GM18951 (cell line): ENCODE results near the gene TMEM200A.

ENCODE experiments used
- POLR2A ChIP-seq: IDR thresholded peaks from 4 replicates; pipeline ENCODE4 v1.6.1; 2011; ENCODE audit warnings: mild to moderate bottlenecking; ENCODE audit not compliant: insufficient read length, insufficient read depth; ENCODE audit errors: extremely low read depth
- in situ Hi-C: fragments of 300-500 bp; cut with MboI; formaldehyde crosslinking; loops from one replicate; pipeline ENCODE4 v1.12.0; 2022; ENCODE audit warnings: low sequenced_read_pairs, mixed read lengths, inconsistent platforms; ENCODE audit not compliant: unreplicated experiment

TMEM200A gene

GRCh38 chr6:130367767-130368166, 1.9 kb downstream of the TMEM200A start:
- in situ Hi-C loops: no loop called here
- TF ChIP-seq POLR2A: no peak

GRCh38 chr6:130368576-130368975, 2.8 kb downstream of the TMEM200A start:
- in situ Hi-C loops: no loop called here

GRCh38 chr6:130369831-130370230, 4.0 kb downstream of the TMEM200A start:
- in situ Hi-C loops: no loop called here

More at GRCh38 chr6:130368576-130368975, 2.8 kb downstream of the TMEM200A start:
- no peak for TF ChIP-seq POLR2A

GRCh38 chr6:130371921-130372420, 6.2 kb downstream of the TMEM200A start:
- TF ChIP-seq POLR2A: no peak
- in situ Hi-C loops: no loop called here

More at GRCh38 chr6:130369831-130370230, 4.0 kb downstream of the TMEM200A start:
- no peak for TF ChIP-seq POLR2A

- in situ Hi-C loops: no loop called here
- no peak for TF ChIP-seq POLR2A
Observed at GRCh38 chr6:130372786-130373185, 7.0 kb downstream of the TMEM200A start.

- TF ChIP-seq POLR2A: no peak
- in situ Hi-C loops: no loop called here
Observed at GRCh38 chr6:130373992-130374391, 8.2 kb downstream of the TMEM200A start.

GRCh38 chr6:130376936-130377335, 11.1 kb downstream of the TMEM200A start:
- no peak for TF ChIP-seq POLR2A
- in situ Hi-C loops: no loop called here

- no peak for TF ChIP-seq POLR2A
- in situ Hi-C loops: no loop called here
Observed at GRCh38 chr6:130377371-130377770, 11.6 kb downstream of the TMEM200A start.

- in situ Hi-C loops: no loop called here
- no peak for TF ChIP-seq POLR2A
Observed at GRCh38 chr6:130377915-130378314, 12.1 kb downstream of the TMEM200A start.

GRCh38 chr6:130379223-130379622, 13.4 kb downstream of the TMEM200A start:
- no peak for TF ChIP-seq POLR2A
- in situ Hi-C loops: no loop called here

GRCh38 chr6:130381012-130381411, 15.2 kb downstream of the TMEM200A start:
- no peak for TF ChIP-seq POLR2A
- in situ Hi-C loops: no loop called here

GRCh38 chr6:130381459-130382380, 15.9 kb downstream of the TMEM200A start:
- TF ChIP-seq POLR2A: no peak
- in situ Hi-C loops: no loop called here

GRCh38 chr6:130382872-130383490, 17.2 kb downstream of the TMEM200A start:
- in situ Hi-C loops: no loop called here
- TF ChIP-seq POLR2A: no peak
